Endothelial cell of umbilical vein (primary cell): ENCODE measurements around the gene GIT2. TPM values are rescaled to one million over a fixed set of nuclear protein-coding genes. Genes with fewer than 3 reads are reported as not detected.
A peak's percentile ranks its signal among the peaks of the same experiment; 100 is the strongest.

ENCODE experiments used
- BruUV-seq: library from RNA; stranded (reverse); fragments of 400-500 nt; replicated peaks from 2 replicates; lab custom pipeline; 2021; lab: Mats Ljungman, UMichigan
- CTCF ChIA-PET: fragments of 300-600, 350-600 bp; sonication (Branson Sonifier 250); formaldehyde crosslinking; loops from one replicate; lab custom pipeline; 2021; ENCODE audit warnings: antibody characterized with exemption, inconsistent platforms; lab: Charles Lee
- POLR2A ChIA-PET: fragments of 300-600, 350-600 bp; sonication (Branson Sonifier 250); formaldehyde crosslinking; loops from one replicate; lab custom pipeline; 2021; ENCODE audit warnings: antibody characterized with exemption, inconsistent platforms; lab: Charles Lee
- DNase-seq: peaks from one replicate; pipeline ENCODE4 v3.0.0-alpha.2; 2011; ENCODE audit warnings: low read depth, low spot score
- FAIRE-seq: peaks from 2 replicates; lab custom pipeline; 2011; peaks lifted over from hg19 to GRCh38; lab: Jason Lieb, UNC
- H2AFZ ChIP-seq: 2 replicates; pipeline ENCODE4 v1.6.0; 2012; ENCODE audit warnings: low read depth, low read length, control low read depth, inconsistent platforms
- H3K27ac ChIP-seq: 2 replicates; pipeline ENCODE4 v1.5.1; 2011; ENCODE audit warnings: low read depth, mild to moderate bottlenecking, control low read depth, low read length, moderate library complexity; ENCODE audit not compliant: insufficient read depth
- H3K27me3 ChIP-seq, 2 experiments: 2 replicates each; pipeline versions ENCODE4 v1.6.0 to v1.6.1; 2011; ENCODE audit warnings: low read length in 2 of 2, mixed read lengths in 1 of 2; ENCODE audit not compliant: control insufficient read depth in 2 of 2, insufficient read depth in 2 of 2
- H3K36me3 ChIP-seq, 2 experiments: 2 replicates in 1 of 2; 3 replicates in 1 of 2; pipeline ENCODE4 v1.5.1; 2011; ENCODE audit warnings: low read length in 2 of 2, mild to moderate bottlenecking in 1 of 2, moderate library complexity in 1 of 2; ENCODE audit not compliant: control insufficient read depth in 2 of 2, insufficient read depth in 2 of 2; ENCODE audit errors: extremely low read depth in 1 of 2
- H3K4me1 ChIP-seq: 3 replicates; pipeline ENCODE4 v1.5.1; 2011; ENCODE audit warnings: mild to moderate bottlenecking, low read length; ENCODE audit not compliant: control insufficient read depth, insufficient read depth; ENCODE audit errors: extremely low read depth
- H3K4me2 ChIP-seq: 2 replicates; pipeline ENCODE4 v1.6.1; 2011; ENCODE audit warnings: low read length, control low read depth, mixed read lengths; ENCODE audit not compliant: insufficient read depth
- H3K4me3 ChIP-seq, 3 experiments: fragments of 200-600 bp in 1 of 3; sonication (generic), shearing (Covaris generic) in 1 of 3; replicated peaks in 1 of 3; 2 replicates each; pipeline ENCODE4 v1.5.1; 2011 to 2016; ENCODE audit warnings: control low read depth in 3 of 3, low read length in 3 of 3, mild to moderate bottlenecking in 2 of 3, inconsistent platforms in 1 of 3, low read depth in 1 of 3, moderate library complexity in 1 of 3; ENCODE audit not compliant: insufficient read depth in 1 of 3
- H3K79me2 ChIP-seq: 2 replicates; pipeline ENCODE4 v1.6.0; 2012; ENCODE audit warnings: low read length, inconsistent platforms; ENCODE audit not compliant: control insufficient read depth, insufficient read depth
- H3K9ac ChIP-seq: replicated peaks from 2 replicates; pipeline ENCODE3; 2011; ENCODE audit warnings: low read length, control low read depth; ENCODE audit not compliant: insufficient read depth; ENCODE audit errors: extremely low read depth
- H3K9me1 ChIP-seq: replicated peaks from 3 replicates; pipeline ENCODE4 v1.6.0; 2011; ENCODE audit warnings: mild to moderate bottlenecking, low read length; ENCODE audit not compliant: control insufficient read depth, insufficient read depth; ENCODE audit errors: extremely low read depth
- H3K9me3 ChIP-seq: replicated peaks from 2 replicates; pipeline ENCODE4 v1.5.1; 2012; ENCODE audit warnings: low read length, inconsistent platforms; ENCODE audit not compliant: control insufficient read depth, insufficient read depth
- H4K20me1 ChIP-seq: replicated peaks from 2 replicates; pipeline ENCODE3; 2011; ENCODE audit warnings: mild to moderate bottlenecking, low read length; ENCODE audit not compliant: control insufficient read depth, insufficient read depth; ENCODE audit errors: extremely low read depth
- CTCF ChIP-seq, 2 donors: IDR thresholded peaks; 1 replicate in 1 of 2; 2 replicates in 1 of 2; pipeline ENCODE4 v1.5.1; 2011; ENCODE audit warnings: low read length in 2 of 2, mild to moderate bottlenecking in 2 of 2, moderate library complexity in 2 of 2, control low read depth in 1 of 2, inconsistent platforms in 1 of 2, low read depth in 1 of 2; ENCODE audit not compliant: insufficient read depth in 1 of 2; ENCODE audit errors: extremely low read depth in 1 of 2
- EZH2 ChIP-seq: IDR thresholded peaks from 2 replicates; pipeline ENCODE4 v1.6.1; 2012; ENCODE audit warnings: borderline replicate concordance, low read depth, mild to moderate bottlenecking, moderate library complexity, low read length, inconsistent platforms; ENCODE audit not compliant: severe bottlenecking
- FOS ChIP-seq: IDR thresholded peaks from 2 replicates; pipeline ENCODE4 v1.6.1; 2011; ENCODE audit warnings: mild to moderate bottlenecking, low read length, moderate library complexity, borderline replicate concordance; ENCODE audit not compliant: insufficient read depth
- GATA2 ChIP-seq: IDR thresholded peaks from 2 replicates; pipeline ENCODE4 v1.7.0; 2011; ENCODE audit warnings: low read depth, mild to moderate bottlenecking, moderate library complexity, mixed read lengths, low read length; ENCODE audit not compliant: insufficient read length, insufficient read depth
- JUN ChIP-seq: IDR thresholded peaks from 2 replicates; pipeline ENCODE4 v1.6.1; 2011; ENCODE audit warnings: borderline replicate concordance, low read depth; ENCODE audit not compliant: insufficient read length, insufficient read depth
- MYC ChIP-seq: IDR thresholded peaks from one replicate; pipeline ENCODE4 v1.6.1; 2011; ENCODE audit warnings: mild to moderate bottlenecking, low read depth, low read length
- POLR2A ChIP-seq: IDR thresholded peaks from 2 replicates; pipeline ENCODE4 v1.6.1; 2012; ENCODE audit warnings: low read depth, mild to moderate bottlenecking, control low read depth, low read length
- POLR2AphosphoS5 ChIP-seq: IDR thresholded peaks from 2 replicates; pipeline ENCODE4 v1.6.1; 2012; ENCODE audit warnings: low read depth, mild to moderate bottlenecking, control low read depth, low read length, moderate library complexity; ENCODE audit not compliant: insufficient read depth
- dilution Hi-C: fragments of 300-500 bp; cut with MboI; formaldehyde crosslinking; loops from one replicate; pipeline ENCODE4 v1.15.0; 2019; ENCODE audit warnings: low sequenced_read_pairs; ENCODE audit not compliant: extremely low pct_ligation_motif_present
- intact Hi-C: fragments of 100-400 bp; cut with micrococcal nuclease; formaldehyde crosslinking; loops from one replicate; pipeline ENCODE4 v1.10.0; 2022
- polyA plus RNA-seq, 4 experiments: library from polyadenylated mRNA; depleted of rRNA in 3 of 4; stranded (reverse) in 3 of 4; unstranded in 1 of 4; fragments of >200 nt; gene quantifications; 2 replicates each; pipeline versions ENCODE4 v1.2.1 to v1.2.3, GENCODE V29; 2011 to 2012; ENCODE audit warnings: missing spikeins in 1 of 4
- total RNA-seq: library from RNA; stranded (reverse); gene quantifications from 2 replicates; pipeline ENCODE4 v1.2.3, GENCODE V29; 2021
- TF ChIP-seq, protein P1 (sequence below): IDR thresholded peaks from 2 replicates; pipeline ENCODE4 v1.6.1; 2011; ENCODE audit not compliant: insufficient read depth, insufficient read length

GIT2 gene
- total and polyA plus RNA-seq, 2 donors (not counting 3 experiments of a cell fraction or from before 2014, with no cell fraction given), result 37.3 to 77.2 TPM

- POLR2A ChIA-PET, result no interaction called here
- Histone ChIP-seq H3K9ac (no peak overlapping the region), H3K4me1 (no peaks in the 10 kb centered on the region), H4K20me1 (no peaks in the 10 kb centered on the region), H3K27me3 (no peaks in the 10 kb centered on the region), H3K9me1 (no peaks in the 10 kb centered on the region), H3K4me2 (no peak overlapping the region), H3K27ac (no peak overlapping the region), H2AFZ (no peak overlapping the region), H3K9me3 (no peaks in the 10 kb centered on the region), H3K36me3 (peaks cover 22 to 32% of the 10 kb centered on the region in 2 experiments), H3K79me2 (no peaks in the 10 kb centered on the region), H3K4me3 (no peak overlapping the region)
- no TSS peak for BruUV-seq
- FAIRE-seq, result no peak
- no peak for TF ChIP-seq GATA2
- TF ChIP-seq EZH2, result no peak
- TF ChIP-seq POLR2A, result no peak
- no peak for TF ChIP-seq POLR2AphosphoS5
- no peak for TF ChIP-seq MYC
- TF ChIP-seq CTCF (IDR thresholded peaks at IDR 0.05; ENCODE audit: extremely low read depth in 1 of 2, insufficient read depth in 1 of 2, low read depth in 1 of 2, low read length in 2 of 2), result no peak
- TF ChIP-seq JUN, result no peak
- TF ChIP-seq FOS, result no peak
- TF ChIP-seq, protein P1, sequence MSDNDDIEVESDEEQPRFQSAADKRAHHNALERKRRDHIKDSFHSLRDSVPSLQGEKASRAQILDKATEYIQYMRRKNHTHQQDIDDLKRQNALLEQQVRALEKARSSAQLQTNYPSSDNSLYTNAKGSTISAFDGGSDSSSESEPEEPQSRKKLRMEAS, result no peak
- CTCF ChIA-PET, result interaction anchor here (1.8 to 3.3 kb wide), 2 partner anchors 12 to 60 kb away, joined by 7 to 11 read pairs; partner anchors contain the start of gene TCHP
- dilution Hi-C loops (no loop called here), intact Hi-C loops (no loop called here)
- peak; percentile 29 for DNase-seq
Observed at GRCh38 chr12:109912855-109913321, 83.3 kb downstream of the GIT2 start.
